ENCODE measurements around the gene ZNF710.
"Not testable (repeated sequence)": the region's sequence is repeated elsewhere in the genome, so short reads cannot be mapped to it uniquely, and the experiment has no call there.

Gene ZNF710, protein sequence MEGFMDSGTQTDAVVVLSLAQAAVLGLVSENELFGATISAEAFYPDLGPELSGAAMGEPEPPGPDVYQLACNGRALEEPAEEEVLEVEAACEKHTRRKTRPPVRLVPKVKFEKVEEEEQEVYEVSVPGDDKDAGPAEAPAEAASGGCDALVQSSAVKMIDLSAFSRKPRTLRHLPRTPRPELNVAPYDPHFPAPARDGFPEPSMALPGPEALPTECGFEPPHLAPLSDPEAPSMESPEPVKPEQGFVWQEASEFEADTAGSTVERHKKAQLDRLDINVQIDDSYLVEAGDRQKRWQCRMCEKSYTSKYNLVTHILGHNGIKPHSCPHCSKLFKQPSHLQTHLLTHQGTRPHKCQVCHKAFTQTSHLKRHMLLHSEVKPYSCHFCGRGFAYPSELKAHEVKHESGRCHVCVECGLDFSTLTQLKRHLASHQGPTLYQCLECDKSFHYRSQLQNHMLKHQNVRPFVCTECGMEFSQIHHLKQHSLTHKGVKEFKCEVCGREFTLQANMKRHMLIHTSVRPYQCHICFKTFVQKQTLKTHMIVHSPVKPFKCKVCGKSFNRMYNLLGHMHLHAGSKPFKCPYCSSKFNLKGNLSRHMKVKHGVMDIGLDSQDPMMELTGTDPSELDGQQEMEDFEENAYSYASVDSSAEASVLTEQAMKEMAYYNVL

DNA sequence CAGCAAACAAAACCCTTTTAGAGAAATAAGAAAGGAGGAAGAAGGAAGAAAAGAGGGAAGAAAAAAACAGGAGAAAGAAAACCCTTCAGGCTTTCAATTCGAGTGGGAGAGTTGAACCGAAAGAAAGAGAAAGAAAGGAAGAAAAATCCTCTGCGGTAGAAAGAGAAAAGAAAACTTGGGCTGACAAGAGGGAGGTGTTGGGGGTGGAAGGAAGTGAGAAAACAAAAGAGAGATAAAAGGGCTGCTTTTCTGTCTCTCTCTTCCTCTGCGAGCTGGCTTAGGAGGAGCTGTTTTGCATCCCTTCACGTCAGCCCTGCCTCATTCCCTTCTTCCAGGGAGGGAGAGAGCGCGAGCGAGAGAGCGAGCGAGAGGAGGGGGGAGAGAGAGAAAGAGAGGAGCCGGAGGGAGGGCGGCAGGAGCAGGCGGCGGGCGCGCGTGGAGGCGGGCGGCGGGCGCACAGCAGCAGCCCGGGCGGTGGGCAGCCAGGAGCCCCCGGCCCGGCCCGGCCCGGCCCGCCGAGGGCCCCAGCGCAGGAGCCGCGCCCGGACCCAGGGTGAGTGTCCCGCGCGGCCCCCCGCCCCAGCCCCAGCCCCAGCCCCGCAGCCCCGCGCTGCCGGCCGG lies at the start of gene ZNF710:
Gene ZNF710 (plus strand): TSS at position 263 of the 621 bp plus-strand sequence. CDS start 65,814 bp downstream, outside the sequence.
- peak in 1 of 2 donors; percentile 23 for DNase-seq

DNA sequence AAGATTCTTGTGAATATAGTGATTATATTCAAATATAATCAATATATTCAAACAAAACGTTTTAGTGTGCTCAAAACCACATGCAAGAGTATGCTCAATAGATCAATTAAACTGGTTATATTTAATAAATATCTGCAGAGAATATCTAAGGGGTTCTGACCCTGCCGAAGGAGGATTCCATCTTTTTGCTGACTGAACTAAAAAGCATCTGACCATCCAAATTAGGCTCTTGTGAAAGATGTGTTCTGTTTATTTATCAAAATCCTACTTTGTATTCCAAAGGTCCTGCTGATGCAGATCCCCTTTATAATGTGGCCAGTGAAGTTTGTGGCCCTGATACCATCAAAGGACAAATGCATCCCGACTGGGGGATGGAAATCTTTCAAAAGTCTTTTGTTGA lies 46.6 kb upstream of the ZNF710 start:
- DNase-seq: no peak

DNA sequence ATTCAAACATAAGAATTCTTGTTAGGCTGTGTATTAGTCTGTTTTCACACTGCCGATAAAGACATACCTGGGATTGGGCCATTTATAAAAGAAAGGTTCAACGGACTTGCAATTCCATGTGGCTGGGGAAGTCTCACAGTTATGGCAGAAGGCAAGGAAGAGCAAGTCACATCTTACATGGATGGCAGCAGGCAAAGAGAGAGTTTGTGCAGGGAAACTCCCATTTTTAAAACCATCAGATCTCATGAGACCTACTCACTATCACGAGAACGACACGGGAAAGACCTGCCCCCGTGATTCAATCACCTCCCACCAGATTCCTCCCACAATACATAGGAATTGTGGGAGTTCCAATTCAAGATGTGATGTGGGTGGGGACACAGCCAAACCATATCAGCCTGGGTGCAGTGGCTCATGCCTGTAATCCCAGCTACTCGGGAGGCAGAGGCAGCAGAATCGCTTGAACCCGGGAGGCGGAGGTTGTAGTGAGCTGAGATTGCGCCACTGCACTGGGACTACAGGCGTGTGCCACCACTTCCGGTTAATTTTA lies 45.6 kb upstream of the ZNF710 start:
- DNase-seq: not testable (repeated sequence)

DNA sequence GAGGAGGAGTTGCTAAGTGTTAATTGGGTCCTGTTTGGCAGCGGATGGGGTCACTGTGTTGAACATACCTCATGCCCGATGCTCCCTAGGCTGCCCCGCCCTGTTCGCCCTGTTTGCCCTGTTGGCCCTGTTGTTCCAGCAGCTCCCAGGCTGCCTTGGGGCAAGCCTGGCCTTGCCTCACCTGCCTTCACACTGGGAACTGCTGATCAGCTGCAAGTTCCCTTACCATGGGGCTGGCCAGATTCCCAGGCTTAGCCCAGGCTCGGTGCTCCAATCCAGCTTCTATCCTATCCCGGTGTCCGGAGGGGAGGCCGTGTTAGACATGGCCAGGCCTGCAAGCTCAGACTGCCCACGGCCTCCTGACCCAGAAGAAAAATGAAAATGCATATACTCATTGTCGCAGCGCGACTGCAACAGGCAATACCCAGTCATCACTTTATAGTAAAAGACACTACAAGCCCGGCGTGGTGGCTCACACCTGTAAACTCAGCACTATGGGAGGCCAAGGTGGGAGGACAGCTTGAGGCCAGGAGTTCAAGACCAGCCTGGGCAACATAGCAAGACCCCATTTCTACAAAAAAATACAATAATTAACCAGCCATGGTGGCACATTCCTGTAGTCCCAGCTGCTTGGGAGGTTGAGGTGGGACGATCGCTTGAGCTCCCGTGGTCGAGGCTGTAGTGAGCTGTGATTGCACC lies 42.9 kb upstream of the ZNF710 start:
- DNase-seq: no peak

DNA sequence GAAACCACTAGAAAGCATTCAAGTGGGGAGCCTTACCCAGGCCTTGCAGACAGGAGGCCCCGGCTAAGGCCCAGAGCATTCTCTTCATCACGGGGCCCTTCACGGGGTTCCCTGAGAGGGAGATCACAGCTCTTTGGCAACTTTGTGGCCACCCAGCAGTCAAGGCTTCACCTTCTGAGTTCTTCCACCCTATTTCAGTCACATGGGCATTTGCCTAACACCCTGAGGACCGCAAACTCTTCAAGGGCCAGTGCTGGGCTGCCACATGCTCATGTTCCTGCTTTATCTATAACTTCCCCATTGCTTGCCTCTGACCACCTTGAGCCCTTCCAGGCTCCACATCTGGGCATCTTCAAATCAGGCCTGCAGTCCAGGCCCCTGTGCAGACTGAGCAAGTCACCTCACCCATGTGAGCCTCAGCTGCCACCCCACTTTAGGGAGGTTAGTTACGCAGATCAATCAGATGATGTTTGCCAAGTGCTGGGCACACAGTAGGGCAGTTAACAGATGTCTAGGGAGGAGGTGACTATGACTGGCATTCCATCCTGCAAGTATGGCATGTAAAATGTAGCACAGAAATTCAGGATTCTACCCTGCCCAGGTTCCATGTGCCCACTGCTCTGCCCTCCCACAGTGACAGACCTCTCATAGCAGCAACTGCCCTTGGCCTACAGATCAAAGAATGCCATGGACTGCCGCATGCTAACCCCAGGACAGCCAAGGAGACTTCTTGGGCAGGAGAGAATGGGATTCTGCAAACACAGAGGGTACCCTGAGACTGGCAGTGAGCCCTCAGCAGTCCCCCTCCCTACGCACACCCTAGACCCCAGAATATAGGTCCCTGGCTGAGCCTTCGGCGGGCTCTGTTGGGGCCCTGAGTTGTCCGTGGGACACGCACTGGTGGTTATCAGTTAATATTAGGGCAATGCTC lies 37.6 kb upstream of the ZNF710 start:
- no peak for DNase-seq

DNA sequence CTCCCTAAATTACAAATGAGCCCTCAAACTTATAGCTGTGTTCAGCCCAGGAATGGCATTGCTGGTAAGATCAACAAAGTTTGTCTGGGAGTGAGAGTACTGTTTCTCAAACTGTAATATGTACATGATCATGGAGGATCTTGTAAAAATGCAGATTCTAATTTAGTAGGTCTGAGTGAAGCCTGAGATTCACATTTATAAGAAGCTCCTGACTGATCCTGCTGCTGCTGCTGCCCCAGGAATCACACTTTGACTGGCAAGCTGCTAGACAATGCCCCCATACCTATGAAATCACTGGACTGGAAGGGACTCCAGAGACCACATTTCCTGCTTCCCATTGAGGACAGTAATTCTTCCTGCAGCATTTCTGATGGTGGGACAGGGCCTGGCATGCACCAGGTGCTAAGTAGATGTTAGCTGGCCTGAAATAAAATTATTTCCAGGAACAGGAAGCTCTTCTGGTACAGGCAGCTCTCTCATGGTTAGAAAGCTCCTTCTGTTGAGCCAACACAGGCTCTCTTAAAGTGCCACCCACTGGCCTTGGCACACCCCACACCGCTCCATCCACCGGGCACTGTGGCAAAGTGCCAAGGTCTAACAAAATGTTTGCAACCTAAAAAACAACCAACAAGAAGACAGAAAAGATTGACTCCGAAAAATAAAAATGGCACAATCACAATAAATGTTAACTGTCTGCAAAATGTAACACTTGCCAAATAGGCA lies 36.7 kb upstream of the ZNF710 start:
- no peak for DNase-seq

DNA sequence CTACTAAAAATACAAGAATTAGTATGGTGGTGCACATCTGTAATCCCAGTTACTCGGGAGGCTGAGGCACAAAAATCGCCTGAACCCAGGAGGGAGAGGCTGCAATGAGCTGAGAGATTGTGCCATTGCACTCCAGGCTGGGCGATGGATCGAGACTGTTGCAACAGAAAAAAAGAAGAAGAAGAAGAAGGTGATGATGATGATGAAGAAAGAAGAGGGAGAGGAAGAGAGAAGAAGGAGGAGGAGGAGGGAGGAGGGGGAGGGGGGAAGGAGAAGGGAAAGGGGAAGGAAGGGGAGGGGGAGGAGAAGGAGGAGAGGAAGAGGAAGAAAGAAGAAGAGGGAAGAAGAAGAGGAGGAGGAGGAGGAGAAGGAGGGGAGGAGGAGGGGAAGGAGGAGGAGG lies 33.2 kb upstream of the ZNF710 start:
- no peak for DNase-seq

DNA sequence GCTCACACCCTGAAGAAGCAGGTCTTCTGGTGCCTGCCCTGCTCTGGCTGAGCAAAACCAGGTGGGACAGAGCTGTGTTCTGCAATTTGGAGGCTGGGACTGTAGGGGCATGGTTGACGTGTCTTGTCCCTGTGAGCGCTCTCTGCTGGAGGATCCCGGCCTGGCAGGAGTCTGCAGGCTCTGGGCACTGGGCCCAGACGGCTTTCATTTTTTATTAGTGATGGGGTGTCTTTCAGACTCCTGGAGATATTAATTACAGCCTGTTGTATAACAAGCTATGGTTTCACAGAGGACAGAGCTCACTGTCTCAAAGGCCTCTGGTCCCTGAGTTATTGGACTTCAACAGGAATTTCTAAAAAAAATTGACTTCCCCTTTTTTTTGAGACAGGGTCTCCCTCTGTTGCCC lies 29.5 kb upstream of the ZNF710 start:
- DNase-seq: peak; percentile 38 to 55

DNA sequence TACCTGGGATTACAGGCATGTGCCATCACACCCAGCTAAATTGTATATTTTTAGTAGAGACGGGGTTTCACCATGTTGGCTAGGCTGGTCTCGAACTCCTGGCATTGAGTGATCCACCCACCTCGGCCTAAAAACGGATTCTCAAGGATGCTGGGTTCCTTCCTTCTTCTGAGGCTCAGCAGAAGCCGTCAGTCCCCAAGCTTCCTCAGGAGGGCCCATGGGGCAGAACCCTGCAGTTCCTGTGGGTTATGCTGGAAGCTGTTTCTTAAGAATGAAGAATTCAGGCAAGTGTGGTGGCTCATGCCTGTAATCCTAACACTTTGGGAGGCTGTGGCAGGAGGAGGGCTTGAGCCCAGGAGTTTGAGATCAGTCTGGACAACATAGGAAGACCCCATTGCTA lies 29.0 kb upstream of the ZNF710 start:
- DNase-seq: no peak

DNA sequence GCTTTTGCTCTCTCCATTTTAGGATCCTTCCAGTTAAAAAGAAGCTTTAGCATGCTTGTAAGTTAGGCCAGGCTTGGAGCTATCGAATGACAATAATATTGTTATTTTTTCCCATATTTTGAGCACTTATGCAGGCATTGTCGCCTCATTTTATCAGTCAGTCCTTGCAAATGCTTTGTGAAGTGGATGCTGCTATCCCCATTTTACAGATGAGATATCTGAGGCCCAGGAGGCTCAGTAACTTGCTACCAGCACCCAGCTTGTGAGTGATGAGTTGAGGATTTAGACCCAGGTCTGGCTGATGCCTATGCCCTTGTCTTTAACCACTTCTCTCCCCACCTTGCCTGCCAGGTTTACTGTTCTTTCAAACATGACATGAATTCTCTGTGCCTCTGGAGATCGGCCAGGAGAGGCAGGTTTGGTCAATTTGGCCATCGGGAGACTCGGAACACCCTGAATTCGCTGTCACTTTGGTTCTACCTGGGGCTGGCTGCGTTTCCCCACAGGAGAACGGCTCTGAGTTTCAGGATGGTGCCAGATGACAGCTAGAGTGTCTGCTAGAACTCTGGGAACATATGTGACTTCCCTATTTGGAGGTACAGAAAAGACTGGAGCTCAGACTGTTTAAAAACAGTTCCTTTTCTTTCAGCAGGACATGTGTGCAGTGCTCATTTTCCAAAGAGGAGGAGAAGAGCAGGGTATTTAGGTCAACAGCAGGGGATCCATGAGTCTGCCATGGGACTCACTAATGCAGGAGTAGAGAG lies 25.5 kb upstream of the ZNF710 start:
- DNase-seq: no peak

DNA sequence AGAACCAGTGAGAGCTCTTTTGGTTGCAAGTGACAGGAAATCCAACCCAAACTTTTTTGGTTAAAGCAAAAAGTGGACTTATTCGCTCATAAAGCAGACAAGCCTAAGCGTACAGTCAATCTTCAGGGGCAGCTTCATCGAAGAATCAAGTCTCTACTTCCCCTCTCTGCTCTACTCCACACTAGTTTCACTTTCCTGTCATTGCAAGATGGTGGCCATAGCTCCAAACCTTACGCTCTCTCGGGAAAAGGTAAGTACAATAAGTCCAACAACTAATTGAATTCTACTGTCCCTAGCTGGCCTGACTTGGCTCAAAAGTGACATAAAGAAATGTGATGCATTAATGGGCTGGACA lies 24.9 kb upstream of the ZNF710 start:
- no peak for DNase-seq

DNA sequence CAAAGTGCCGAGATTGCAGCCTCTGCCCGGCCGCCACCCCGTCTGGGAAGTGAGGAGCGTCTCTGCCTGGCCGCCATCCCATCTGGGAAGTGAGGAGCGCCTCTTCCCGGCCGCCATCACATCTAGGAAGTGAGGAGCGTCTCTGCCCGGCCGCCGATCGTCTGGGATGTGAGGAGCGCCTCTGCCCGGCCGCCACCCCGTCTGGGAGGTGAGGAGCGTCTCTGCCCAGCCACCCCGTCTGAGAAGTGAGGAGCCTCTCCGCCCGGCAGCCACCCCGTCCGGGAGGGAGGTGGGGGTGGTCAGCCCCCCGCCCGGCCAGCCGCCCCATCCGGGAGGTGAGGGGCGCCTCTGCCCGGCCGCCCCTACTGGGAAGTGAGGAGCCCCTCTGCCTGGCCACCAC lies 23.3 kb upstream of the ZNF710 start:
- DNase-seq: not testable (repeated sequence)

DNA sequence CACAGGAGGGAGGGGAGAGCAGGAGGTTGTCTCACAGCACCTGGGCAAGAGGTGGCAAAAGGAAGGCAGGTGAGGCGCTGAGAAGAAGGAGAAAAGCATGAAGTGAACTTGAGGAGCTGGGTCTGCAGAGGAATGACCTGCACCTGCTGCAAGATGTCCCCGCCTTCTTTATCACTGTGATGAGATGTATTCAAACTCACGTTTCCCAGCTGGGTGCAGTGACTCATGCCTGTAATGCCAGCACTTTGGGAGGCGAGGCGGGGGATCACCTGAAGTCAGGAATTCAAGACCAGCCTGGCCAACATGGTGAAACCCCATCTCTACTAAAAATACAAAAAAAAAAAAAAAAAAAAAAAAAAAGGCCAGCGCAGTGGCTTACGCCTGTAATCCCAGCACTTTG lies 22.2 kb upstream of the ZNF710 start:
- DNase-seq: no peak

DNA sequence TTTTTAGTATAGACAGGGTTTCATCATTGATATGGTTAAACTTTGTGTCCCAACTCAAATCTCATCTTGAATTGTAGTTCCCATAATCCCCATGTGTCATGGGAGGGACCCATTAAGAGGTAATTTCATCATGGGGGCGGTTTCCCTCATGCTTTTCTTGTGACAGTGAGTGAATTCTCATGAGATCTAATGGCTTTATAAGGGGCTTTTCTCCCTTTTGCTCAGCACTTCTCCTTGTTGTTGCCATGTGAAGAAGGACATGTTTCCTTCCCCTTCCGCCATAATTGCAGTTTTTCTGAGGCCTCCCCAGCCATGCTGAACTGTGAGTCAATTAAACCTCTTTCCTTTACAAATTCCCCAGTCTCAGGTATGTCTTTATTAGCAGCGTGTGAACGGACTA lies 20.2 kb upstream of the ZNF710 start:
- no peak for DNase-seq

DNA sequence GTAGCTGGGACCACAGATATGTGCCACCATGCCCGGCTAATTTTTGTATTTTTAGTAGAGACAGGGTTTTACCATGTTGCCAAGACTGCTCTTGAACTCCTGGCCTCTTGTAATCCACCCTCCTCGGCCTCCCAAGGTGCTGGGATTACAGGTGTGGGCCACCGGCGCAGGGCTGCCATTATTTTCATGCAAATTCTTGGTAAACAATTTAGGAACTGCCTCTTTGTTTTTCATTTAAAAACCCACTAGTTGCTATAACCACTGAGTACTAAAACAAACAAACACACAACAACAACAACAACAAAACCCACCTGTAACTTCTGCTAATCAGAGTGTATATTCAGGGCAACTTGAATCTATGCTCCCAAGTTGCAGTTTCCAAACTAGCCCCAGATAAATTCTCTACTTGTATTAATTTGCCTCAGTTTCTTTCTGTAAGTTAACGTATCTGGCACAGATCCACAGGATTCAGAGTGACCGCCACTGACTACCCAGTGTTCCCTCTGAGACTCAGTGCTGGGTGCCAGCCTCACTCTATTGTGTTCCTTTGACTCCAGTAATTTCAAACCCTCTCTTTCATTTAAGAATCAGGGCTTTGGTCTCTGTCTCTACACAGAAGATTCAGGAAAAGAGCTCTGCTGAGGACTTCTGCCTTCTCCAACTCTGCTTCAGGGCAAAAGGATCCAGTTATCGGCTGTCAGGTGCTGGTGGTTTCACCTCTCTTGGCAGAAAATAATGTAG lies 18.6 kb upstream of the ZNF710 start:
- DNase-seq: no peak

DNA sequence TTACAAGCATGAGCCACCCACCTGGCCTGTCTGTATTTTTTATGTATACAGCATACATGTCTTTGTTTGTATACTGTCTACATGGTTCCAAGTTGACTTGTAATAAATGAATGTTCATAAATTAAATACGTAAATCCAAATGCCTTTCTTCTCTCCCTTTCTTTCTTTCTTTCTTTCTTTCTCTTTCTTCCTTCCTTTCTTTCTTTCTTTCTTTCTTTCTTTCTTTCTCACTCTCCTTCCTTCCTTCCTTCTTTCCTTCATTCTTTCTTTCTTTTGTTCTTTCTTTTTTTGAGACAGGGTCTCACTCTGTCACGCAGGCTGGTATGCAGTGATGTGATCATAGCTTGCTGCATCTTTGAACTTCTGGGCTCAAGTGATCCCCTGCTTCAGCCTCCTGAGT lies 17.1 kb upstream of the ZNF710 start:
- DNase-seq: no peak

DNA sequence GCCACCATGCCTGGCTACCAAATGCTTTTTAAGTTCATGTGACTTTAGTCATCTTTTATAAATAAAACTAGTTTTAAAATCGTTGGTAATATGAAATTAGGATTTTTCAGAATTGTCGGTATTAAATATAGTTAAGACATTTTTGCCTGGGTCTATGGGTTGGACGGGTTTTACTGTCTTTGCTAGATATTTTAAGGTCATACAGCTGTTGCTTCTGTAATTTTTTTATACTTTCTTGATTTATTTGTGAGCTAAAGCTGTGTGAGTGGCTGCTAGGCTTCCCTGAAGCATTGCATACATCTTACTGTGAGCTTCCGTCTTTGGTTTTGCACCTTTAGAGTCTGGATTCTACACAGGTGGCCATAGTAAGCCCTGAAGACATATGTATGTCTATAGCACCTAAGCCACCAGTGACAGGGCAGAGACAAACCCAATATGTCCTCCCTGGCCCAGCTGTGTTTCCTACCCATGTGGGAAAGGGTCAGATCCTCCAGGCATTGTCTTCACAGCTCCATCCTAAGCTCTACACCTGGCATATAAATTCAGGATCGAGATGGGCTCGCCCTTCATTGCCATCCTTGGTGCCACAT lies 16.6 kb upstream of the ZNF710 start:
- no peak for DNase-seq

DNA sequence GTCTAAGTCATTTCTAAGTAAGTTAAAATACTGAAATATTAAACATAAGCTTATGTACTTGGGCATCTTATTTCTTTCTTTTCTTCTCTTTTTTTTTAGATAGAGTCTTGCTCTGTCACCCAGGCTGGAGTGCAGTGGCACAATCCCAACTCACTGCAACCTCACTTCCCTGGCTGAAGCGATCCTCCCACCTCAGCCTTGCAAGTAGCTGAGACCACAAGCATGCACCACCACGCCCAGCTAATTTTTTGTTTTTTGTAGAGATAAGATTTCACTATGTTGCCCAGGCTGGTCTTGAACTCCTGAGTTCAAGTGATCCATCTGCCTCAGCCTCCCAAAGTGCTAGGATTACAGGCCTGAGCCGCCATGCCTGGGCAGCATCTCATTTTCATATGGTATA lies 16.0 kb upstream of the ZNF710 start:
- no peak for DNase-seq

DNA sequence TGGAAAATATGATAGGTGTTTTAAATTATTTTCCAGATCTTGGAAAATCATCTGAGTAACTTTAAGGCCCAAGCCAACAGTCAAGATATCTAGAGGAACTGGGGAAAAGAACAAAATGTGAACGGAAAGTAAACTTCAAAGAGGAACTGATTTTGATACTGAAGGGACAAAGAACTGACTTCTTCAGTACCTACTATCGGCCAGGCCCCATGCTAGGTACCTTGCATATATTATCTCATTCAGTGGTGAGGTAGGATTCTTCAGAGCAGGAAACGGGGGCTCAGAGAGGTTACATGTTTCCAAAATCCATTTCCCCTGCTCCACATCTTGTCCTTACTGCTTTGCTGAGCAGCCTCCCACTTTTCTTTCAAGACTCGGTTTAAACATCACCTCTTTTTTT lies 9.8 kb upstream of the ZNF710 start:
- no peak for DNase-seq

All from stimulated activated CD4-positive, alpha-beta T cell treated with anti-CD3 and anti-CD28 coated beads, Interleukin-2, amount 100 ng/mL, for 48 hours (primary cell).